RWPE1 (cell line): ENCODE measurements around the gene ZC3H10.

Experiments
- CTCF ChIA-PET: fragments of 350-600 bp; sonication (Branson Sonifier 250); formaldehyde crosslinking; extraction: SDS; loops from one replicate; lab custom pipeline; 2021; lab: Yijun Ruan, JAX
- POLR2A ChIA-PET: fragments of 400-600 bp; formaldehyde crosslinking; extraction: SDS; loops from one replicate; lab custom pipeline; 2020; ENCODE audit warnings: antibody characterized with exemption; ENCODE audit not compliant: low non-redundant PET; lab: Yijun Ruan, JAX
- DNase-seq: peaks from one replicate; pipeline ENCODE4 v3.0.0; 2012; ENCODE audit warnings: low spot score
- H3K27ac ChIP-seq: fragments of 450-650 bp; 2 replicates; pipeline ENCODE4 v1.5.1; 2017
- TF ChIP-seq, protein P1 (sequence below): fragments of 450-650 bp; conservative IDR thresholded peaks from 2 replicates; pipeline ENCODE4 v1.5.1; 2017; ENCODE audit warnings: low read depth, mild to moderate bottlenecking

The ZC3H10 gene

DNA sequence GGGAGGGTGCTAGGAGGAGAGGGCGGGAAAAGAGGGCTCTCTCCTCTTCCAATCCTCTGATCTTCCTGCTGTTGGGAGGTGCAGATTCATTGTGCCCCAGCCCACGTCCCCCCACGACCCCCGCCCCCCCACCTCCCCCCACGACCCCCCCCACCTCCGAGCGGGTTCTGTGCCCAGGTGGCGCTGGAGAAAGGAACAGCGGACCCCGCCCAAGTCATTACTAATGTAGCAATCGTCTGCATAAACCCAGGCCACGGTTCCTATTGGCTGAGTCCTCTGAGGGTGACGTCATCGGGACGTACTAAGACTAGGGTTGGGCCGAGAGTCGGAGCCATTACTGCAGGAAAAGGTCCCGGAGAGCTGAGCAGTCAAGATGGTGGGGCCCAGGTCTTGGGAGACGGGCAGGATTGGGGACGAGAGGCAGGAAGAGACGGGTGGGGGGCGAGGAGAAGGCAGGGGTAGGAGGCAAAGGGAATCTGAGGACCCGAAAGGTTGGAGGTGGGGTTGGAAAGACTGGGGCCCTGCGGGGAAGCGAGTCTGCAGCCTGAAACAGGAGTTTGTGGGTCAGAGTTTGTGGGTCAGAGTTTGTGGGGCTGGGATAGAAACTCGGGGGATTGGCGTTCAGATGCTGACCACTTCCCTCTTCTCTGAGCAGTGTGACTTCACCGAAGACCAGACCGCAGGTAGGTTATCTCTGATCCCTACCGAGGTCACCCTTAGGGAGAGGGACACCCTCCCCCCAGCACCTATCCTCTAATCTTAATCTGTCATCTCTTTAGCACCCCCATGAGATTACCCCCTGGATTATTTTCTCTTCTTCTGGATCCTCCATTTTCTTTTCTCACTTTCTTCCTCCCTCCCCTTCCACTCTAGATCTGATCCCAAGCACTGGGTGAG lies 40.2 kb downstream of the ZC3H10 start, which contains the start of gene MYL6:
TSS of gene MYL6 (plus strand) at position 331 of the 897 bp plus-strand sequence. CDS start at position 374, 43 bp downstream.
- CTCF ChIA-PET, result interaction anchor here (0.5 to 0.6 kb wide), 3 partner anchors 30 to 38 kb away, joined by 3 to 7 read pairs (median 4); no protein-coding TSS in a partner anchor
- POLR2A ChIA-PET, result interaction anchor here (0.6 to 1.4 kb wide), 3 partner anchors 30 to 38 kb away, joined by 3 to 6 read pairs (median 3); partner anchors contain the start of gene ESYT1

DNA sequence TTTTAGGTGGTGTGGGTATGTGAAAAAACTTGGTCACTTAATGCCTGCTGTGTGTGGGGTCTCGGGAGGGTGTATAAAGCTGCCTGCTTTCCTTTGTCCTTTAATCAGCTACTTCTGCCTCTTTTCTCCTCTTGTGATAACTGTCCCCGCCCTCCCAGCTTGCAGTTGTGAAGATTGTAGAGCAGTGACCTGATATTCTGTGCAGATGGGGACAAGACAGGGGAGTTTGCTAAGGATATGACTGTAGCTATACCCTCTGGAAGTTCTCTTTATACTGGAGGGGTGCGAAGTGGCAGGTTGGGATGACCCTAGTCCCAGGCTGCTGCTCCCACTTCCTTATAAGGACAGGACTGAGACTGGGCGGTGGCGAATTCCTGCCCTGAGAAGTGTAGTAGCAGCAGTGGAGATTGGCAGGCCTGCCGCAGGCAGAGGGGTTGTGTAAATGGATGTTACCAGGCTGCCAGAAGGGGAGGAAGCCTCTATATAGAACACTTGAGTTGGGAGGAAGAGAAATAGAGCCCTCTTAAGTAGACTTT lies 40.9 kb downstream of the ZC3H10 start:
- TF ChIP-seq, protein P1, sequence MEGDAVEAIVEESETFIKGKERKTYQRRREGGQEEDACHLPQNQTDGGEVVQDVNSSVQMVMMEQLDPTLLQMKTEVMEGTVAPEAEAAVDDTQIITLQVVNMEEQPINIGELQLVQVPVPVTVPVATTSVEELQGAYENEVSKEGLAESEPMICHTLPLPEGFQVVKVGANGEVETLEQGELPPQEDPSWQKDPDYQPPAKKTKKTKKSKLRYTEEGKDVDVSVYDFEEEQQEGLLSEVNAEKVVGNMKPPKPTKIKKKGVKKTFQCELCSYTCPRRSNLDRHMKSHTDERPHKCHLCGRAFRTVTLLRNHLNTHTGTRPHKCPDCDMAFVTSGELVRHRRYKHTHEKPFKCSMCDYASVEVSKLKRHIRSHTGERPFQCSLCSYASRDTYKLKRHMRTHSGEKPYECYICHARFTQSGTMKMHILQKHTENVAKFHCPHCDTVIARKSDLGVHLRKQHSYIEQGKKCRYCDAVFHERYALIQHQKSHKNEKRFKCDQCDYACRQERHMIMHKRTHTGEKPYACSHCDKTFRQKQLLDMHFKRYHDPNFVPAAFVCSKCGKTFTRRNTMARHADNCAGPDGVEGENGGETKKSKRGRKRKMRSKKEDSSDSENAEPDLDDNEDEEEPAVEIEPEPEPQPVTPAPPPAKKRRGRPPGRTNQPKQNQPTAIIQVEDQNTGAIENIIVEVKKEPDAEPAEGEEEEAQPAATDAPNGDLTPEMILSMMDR, result no peak
- H3K27ac ChIP-seq, result peak overlapping the region; percentile 97
- POLR2A ChIA-PET, result interaction anchor here (0.6 to 1.4 kb wide), 3 partner anchors 9 to 39 kb away, joined by 3 to 5 read pairs (median 3); partner anchors contain the start of gene ESYT1
- peak; percentile 71 for DNase-seq
- CTCF ChIA-PET, result interaction anchor here (0.6 to 1.2 kb wide), 2 partner anchors 31 kb away, joined by 4 to 5 read pairs; partner anchors contain the start of gene SMARCC2

More for the DNA sequence above, 40.2 kb downstream of the ZC3H10 start, which contains the start of gene MYL6:
- H3K27ac ChIP-seq, result peak within 1 kb of the TSS; percentile 97
- peak; percentile 98 for DNase-seq
- TF ChIP-seq, protein P1, result no peak; the same call in 1 of the 2 replicates

DNA sequence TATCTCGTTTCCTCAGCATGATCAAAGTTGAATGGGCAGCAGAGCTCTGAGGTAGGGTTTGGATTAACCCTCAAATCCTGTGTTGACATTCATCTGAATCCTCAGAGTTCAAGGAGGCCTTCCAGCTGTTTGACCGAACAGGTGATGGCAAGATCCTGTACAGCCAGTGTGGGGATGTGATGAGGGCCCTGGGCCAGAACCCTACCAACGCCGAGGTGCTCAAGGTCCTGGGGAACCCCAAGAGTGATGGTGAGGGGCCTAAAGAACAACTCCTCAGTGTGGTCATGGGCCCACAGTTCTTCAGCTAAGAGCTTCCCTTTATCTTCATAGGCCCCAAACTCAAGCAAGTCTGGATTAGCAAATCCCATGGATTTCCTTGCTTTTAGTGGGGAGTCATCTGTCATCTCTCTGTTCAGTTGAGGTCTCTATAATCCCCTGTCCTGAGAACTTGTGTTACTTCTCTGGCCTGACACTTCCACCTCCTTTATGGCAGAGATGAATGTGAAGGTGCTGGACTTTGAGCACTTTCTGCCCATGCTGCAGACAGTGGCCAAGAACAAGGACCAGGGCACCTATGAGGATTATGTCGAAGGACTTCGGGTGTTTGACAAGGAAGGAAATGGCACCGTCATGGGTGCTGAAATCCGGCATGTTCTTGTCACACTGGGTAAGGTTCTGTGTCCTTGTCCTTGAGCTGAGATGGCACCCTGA lies 41.6 kb downstream of the ZC3H10 start:
- DNase-seq, result no peak
- TF ChIP-seq, protein P1, result no peak
- peak overlapping the region; percentile 97 for H3K27ac ChIP-seq
- POLR2A ChIA-PET, result interaction anchor here (0.6 to 1.4 kb wide), 2 partner anchors 8 to 31 kb away, joined by 3 to 5 read pairs; partner anchors contain the start of gene ESYT1
- CTCF ChIA-PET, result interaction anchor here (1.2 kb wide), 1 partner anchor 30 kb away, joined by 5 read pairs; the partner anchor contains the start of gene SMARCC2

DNA sequence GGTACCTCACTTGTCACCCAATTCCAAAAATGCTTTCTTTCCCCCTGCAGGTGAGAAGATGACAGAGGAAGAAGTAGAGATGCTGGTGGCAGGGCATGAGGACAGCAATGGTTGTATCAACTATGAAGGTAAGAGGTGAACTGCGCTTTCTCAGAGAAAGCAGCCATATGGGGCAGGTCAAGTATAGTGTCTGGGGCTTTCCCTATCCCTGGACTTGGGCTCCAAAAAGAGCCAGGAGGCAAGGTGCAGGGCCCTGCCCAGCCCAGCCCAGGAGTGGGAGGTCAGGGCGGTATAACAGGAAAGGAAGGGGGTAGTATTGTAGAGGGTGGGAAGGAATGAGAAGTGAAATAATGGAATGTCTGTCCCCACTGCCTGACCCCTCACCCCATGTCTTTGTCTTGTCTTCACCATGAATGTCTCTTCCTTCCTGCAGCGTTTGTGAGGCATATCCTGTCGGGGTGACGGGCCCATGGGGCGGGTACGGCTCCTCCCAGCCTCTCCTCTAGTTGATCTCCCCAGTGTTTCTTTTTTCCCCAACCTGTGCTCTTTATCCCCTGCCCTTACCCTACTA lies 42.2 kb downstream of the ZC3H10 start:
- ChIA-PET CTCF (interaction anchor here (1.2 kb wide), 1 partner anchor 29 kb away, joined by 5 read pairs; the partner anchor contains the start of gene SMARCC2), POLR2A (interaction anchor here (0.5 to 0.6 kb wide), 2 partner anchors 13 to 41 kb away, joined by 3 to 8 read pairs; no protein-coding TSS in a partner anchor)
- DNase-seq, result peak; percentile 28
- peak overlapping the region; percentile 97 for H3K27ac ChIP-seq
- TF ChIP-seq, protein P1, result no peak

DNA sequence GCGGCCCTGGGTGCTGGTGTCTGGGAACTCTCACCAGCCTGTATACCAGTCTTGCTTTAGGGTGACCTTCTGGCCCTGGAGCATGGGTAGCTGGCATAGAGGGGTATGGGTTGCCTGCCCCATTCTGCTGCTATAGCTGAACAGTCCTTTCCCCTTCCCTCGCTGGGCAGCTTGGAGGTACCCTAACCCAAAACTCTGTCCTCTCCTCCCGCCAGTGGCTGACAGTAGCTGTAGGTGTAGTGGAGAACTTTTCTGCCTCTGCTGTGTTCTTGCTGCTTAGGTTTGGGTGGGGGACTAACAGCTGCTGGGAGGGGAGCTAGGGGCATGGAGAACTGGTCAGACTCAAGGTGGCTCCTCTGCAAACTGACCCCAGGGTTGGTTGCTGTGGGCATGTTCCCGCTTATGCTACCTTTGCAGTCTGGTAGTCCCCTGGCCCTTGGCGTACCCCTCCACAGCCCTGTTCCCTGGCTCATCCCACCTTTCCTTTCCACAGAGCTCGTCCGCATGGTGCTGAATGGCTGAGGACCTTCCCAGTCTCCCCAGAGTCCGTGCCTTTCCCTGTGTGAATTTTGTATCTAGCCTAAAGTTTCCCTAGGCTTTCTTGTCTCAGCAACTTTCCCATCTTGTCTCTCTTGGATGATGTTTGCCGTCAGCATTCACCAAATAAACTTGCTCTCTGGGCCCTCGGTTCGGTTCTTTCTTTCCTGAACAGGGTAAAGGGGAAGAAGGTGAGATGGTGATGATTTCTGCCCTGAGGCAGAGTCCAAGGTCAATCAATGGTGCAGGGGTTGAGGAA lies 43.0 kb downstream of the ZC3H10 start:
- DNase-seq, result no peak
- H3K27ac ChIP-seq, result peak overlapping the region; percentile 97
- CTCF ChIA-PET, result interaction anchor here (0.7 kb wide), 1 partner anchor 29 kb away, joined by 5 read pairs; no protein-coding TSS in a partner anchor
- TF ChIP-seq, protein P1, result no peak
- POLR2A ChIA-PET, result interaction anchor here (0.5 to 0.6 kb wide), 3 partner anchors 12 to 42 kb away, joined by 3 to 8 read pairs (median 3); no protein-coding TSS in a partner anchor
